ENCODE measurements around the gene ZFAND3.

GRCh38 chr6:37994223-37994622 is 174.7 kb downstream of the ZFAND3 start:
- no peak for TF ChIP-seq FOSL2 (IDR thresholded peaks at IDR 0.05)
- TF ChIP-seq FOSL2 (CRISPR knock-in tag; IDR thresholded peaks at IDR 0.05), result no peak
- TF ChIP-seq CTCF (IDR thresholded peaks at IDR 0.05), result no peak
- no peak for TF ChIP-seq POLR2A (IDR thresholded peaks at IDR 0.05; ENCODE audit: low read length)
- TF ChIP-seq JUN (IDR thresholded peaks at IDR 0.05), result no peak
- no peak for TF ChIP-seq RAD21 (conservative IDR thresholded peaks at IDR 0.05 in 1 of 2, IDR thresholded peaks at IDR 0.05 in 1 of 2)
- TF ChIP-seq RNF2 (IDR thresholded peaks at IDR 0.05; ENCODE audit: borderline replicate concordance, low read depth), result no peak

Measured in A549 (cell line).